Measurements from ENCODE around the gene CIB4. TPM values are rescaled to one million over a fixed set of nuclear protein-coding genes. Genes with fewer than 3 reads are reported as not detected.

The CIB4 gene
- total and polyA plus RNA-seq, 2 of the 4 experiments (the other 2 are of a cell fraction): not detected

- no peak overlapping the region for H2BK5ac ChIP-seq (ENCODE audit: low read depth, low read length, poor library complexity, severe bottlenecking)
- in situ Hi-C loops (cut with MboI; ENCODE audit: low sequenced_read_pairs) (no loop called here), intact Hi-C loops (cut with micrococcal nuclease) (no loop called here), dilution Hi-C loops (cut with HindIII; ENCODE audit: low sequenced_read_pairs, unreplicated experiment) (no loop called here)
- H4K20me1 ChIP-seq (ENCODE audit: insufficient read depth, low read length): no peaks in the 10 kb centered on the region
- H2AFZ ChIP-seq (replicated peaks; ENCODE audit: low read length, poor library complexity): no peak overlapping the region
- no peak overlapping the region for H3K4me2 ChIP-seq (ENCODE audit: low read depth, low read length)
- no peak overlapping the region for H4K91ac ChIP-seq (ENCODE audit: insufficient read depth, low read depth, low read length)
- H3K4me3 ChIP-seq (ENCODE audit: insufficient read depth, low read depth, low read length): no peak overlapping the region
- H3K27me3 ChIP-seq (ENCODE audit: control insufficient read depth, insufficient read depth, low read length): peaks cover 70% of the 10 kb centered on the region
- no peaks in the 10 kb centered on the region for H3K9me1 ChIP-seq (ENCODE audit: insufficient read depth, low read length)
- no peak for DNase-seq
- no peak overlapping the region for H2AK5ac ChIP-seq (ENCODE audit: low read depth, low read length)
- CTCF ChIA-PET: no interaction called here
- no CpG with 5 or more reads among the region's 11 CpGs for WGBS, 2 experiments (ENCODE audit: extremely low coverage in 2 of 2, insufficient read length in 1 of 2)
- H4K8ac ChIP-seq (ENCODE audit: low read depth in 2 of 2, low read length in 2 of 2): no peak overlapping the region
- no peak overlapping the region for H3K27ac ChIP-seq (ENCODE audit: insufficient read depth, low read length)
- no peak overlapping the region for H3K14ac ChIP-seq (replicated peaks; ENCODE audit: low read depth, low read length)
- no peaks in the 10 kb centered on the region for H3K9me3 ChIP-seq (ENCODE audit: control insufficient read depth, insufficient read depth, low read length)
- no peak overlapping the region for H3K18ac ChIP-seq (ENCODE audit: low read depth, low read length)
- H3K4ac ChIP-seq (ENCODE audit: low read depth, low read length): no peak overlapping the region
- POLR2A ChIA-PET (ENCODE audit: unreplicated experiment): no interaction called here
- no peak overlapping the region for H2BK120ac ChIP-seq (ENCODE audit: low read depth, low read length)
- no peak overlapping the region for H2BK20ac ChIP-seq (ENCODE audit: low read depth, low read length)
- no TSS peak for BruUV-seq (replicated peaks)
- H3K56ac ChIP-seq (ENCODE audit: extremely low read depth, insufficient read depth, low read length): no peak overlapping the region
- H3K36me3 ChIP-seq (ENCODE audit: control insufficient read depth, insufficient read depth, low read length): no peaks in the 10 kb centered on the region
- no peak overlapping the region for H2BK15ac ChIP-seq (ENCODE audit: low read depth, low read length)
- H3K79me1 ChIP-seq (ENCODE audit: low read depth in 1 of 2, low read length in 2 of 2): no peaks in the 10 kb centered on the region
- H3K4me1 ChIP-seq (ENCODE audit: control insufficient read depth, insufficient read depth, low read length): no peaks in the 10 kb centered on the region
- ATAC-seq (ENCODE audit: low read depth): no peak
- H3K23ac ChIP-seq (ENCODE audit: low read depth, low read length): no peak overlapping the region
- H4K5ac ChIP-seq (ENCODE audit: low read depth, low read length): no peak overlapping the region
- no peak for TF ChIP-seq NFE2L2 (IDR thresholded peaks at IDR 0.05; ENCODE audit: low read depth, low read length)
- no peak for TF ChIP-seq FOS (IDR thresholded peaks at IDR 0.05; ENCODE audit: low read depth, low read length)
- no peak for TF ChIP-seq CHD1 (IDR thresholded peaks at IDR 0.05; ENCODE audit: low read depth, low read length)
- TF ChIP-seq USF2 (IDR thresholded peaks at IDR 0.05; ENCODE audit: low read depth, low read length): no peak
- TF ChIP-seq BHLHE40 (IDR thresholded peaks at IDR 0.05; ENCODE audit: low read depth, low read length): no peak
- TF ChIP-seq CTCF (conservative IDR thresholded peaks at IDR 0.05; ENCODE audit: low read depth, low read length): no peak
- H2AK9ac ChIP-seq (replicated peaks; ENCODE audit: low read depth, low read length, poor library complexity): no peak overlapping the region
- H3K9ac ChIP-seq (ENCODE audit: low read depth, low read length): no peak overlapping the region
Observed at GRCh38 chr2:26584656-26585055, 56.5 kb downstream of the CIB4 start.

Measured in IMR-90 (cell line).